Stimulated activated CD4-positive, alpha-beta T cell treated with anti-CD3 and anti-CD28 coated beads, Interleukin-15, amount 100 ng/mL, for 48 hours (primary cell): ENCODE results near the gene SLC16A1.

Source experiments
- DNase-seq, 2 donors: peaks; one replicate each; pipeline ENCODE4 v3.0.0-alpha.2; 2020; ENCODE audit warnings: low read depth in 2 of 2

The SLC16A1 gene

DNA sequence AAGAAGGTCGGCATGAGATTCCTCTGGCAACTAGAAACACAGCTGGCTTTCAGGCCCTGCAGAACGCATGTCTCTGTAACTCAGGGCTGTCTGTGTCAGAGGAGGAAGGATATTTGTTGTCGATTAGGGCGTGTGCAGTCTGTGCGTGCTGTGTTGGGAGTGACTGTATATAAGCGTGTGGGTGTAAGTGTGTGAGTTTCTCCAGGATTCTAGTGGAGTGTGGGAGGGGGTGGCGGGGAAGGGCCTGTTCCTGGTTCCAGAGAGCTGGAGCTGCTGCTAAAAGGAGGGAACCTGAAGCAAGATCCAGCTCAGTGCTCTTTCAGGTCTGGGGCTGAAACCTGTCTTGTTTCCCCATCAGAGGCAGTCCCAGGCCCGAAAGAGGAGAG is 74.3 kb downstream of the SLC16A1 start:
- DNase-seq: no peak

- no peak for DNase-seq
Observed at GRCh38 chr1:112879834-112880233, 76.2 kb downstream of the SLC16A1 start.

GRCh38 chr1:112878321-112878720 is 77.7 kb downstream of the SLC16A1 start:
- DNase-seq: no peak

DNA sequence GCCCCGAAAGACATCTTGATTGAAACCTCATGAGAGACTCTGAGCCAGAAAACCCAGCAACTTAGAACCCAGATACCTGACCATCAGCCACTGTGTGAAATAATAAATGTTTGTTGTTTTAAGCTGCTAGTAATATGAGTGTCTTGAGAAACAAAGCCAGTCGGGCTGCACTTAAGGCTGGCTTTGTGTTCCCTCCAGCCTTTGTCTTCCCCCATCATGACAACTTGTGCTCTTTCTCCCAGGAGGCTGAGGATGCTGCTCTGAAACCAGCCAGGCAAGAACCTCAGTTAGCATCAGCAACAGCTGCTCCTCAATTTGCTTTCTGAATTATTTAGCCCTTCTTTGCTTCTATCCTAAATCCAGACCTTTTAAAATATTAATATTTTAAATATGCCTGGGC is 78.2 kb downstream of the SLC16A1 start:
- DNase-seq: no peak

DNA sequence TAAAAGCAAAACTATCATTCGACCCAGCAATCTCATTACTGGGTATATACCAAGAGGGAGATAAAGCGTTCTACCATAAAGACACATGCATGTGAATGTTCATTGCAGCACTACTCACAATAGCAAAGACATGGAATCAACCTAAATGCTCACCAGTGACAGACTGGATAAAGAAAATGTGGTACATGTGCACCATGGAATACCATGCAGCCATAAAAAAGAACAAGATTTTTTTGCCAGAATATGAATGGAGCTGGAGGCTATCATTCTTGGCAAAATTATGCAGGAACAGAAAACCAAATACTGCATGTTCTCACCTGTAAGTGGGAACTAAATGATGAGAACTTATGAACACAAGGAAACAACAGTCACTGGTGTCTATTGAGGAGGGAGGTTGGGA is 79.7 kb downstream of the SLC16A1 start:
- no peak for DNase-seq

GRCh38 chr1:112872551-112872962 is 83.4 kb downstream of the SLC16A1 start:
- no peak for DNase-seq

DNA sequence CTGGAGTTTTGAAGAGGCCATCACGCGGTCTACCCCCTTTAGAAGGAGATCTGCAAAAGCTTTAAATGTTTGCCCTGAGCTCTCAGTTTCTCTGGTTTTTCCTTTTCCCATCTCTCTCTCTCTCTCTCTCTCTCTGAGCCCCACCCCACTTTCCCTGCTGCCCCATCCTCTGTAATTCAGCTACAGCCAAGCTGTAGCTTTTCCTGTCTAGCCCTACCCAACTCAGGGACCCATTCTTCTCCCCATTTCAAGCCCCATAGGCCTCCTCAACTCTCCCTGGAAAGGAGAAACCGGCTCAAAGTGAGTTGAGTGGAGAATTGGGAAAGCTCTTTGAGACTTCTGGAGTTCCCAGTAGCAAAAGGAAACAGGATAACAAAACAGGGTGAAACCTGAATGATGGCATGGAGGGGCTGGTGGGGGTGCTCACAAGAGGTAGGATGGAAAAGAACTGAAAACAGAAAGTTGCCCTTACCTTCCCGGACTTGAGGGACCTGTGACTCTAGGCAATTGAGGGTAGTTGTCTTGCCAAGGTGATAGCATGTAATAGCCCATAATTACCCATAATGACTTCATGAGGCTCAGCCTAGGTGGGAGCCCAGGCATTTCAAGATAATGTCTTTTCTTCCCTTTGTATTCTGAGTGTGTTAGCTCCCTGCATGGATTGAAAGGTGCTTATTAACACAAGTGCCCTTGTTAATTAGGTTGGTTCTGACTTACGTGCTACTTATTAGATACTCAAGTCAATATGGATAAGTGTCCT is 84.9 kb downstream of the SLC16A1 start:
- no peak for DNase-seq

DNA sequence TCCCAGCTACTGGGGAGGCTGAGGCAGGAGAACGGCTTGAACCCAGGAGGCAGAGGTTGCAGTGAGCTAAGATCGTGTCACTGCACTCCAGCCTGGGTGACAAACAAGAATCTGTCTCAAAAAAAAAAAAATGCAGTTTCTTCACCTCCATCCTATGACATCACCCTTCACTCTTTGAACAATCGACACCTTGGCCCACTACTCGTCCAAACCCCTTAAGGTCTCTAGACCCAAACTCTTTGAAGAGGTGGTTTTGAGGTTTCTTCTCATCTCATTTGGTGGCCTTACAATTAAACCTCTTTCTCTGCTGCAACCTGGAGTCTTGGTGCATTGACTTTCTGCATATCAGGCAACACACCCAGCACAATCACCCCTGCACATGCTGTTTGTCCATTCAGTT is 86.1 kb downstream of the SLC16A1 start:
- no peak for DNase-seq

DNA sequence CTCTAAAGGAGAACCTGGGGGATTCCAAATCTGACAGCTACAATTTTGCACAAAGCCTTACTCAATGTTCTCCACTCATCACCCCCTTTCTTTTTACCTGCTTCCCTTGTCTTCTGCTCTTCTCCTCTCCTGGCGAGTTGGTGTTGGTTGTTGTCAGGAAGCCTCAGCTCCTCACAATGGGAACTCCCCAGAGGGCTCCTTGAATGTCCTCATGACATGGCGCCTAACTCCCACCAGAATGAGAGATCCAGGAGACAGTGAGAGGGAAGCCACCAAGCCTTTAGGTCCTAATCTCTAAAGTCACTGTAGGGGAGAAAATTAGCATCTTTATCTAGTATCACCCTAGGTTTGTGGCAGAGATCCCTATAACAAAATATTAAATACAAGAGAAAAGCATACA is 87.8 kb downstream of the SLC16A1 start:
- DNase-seq: no peak

GRCh38 chr1:112866981-112867380 is 89.0 kb downstream of the SLC16A1 start:
- DNase-seq: no peak

GRCh38 chr1:112866151-112866550 is 89.8 kb downstream of the SLC16A1 start:
- no peak for DNase-seq

DNA sequence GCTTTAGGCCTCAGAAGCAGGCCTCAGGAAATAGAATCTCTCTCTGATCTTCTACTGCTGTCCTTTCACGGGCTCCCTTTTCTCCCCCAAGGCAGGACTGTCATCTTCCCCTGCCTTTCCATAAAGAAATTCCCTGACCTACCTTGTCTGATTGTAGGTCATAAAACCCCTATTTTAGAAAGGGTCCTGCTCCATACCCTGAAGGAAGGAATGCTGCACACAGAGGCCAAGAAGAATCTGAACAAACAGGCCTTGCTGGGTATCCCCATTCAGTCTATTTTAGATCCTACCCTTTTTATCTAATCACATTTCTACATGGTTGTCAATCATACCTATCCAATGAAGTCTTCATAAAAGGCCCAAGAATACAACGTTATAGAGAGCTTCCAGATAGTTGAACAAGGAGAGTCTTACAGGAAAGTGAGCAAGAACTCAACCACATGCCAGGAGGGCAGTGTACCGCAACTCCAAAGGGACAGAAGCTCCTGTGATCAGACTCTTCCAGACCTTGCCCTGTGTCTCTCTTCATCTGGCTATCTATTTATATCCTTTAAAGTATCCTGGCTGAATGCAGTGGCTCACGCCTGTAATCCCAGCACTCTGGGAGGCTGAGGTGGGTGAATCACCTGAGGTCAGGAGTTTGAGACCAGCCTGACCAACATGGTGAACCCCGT is 93.1 kb downstream of the SLC16A1 start:
- no peak for DNase-seq
